T-helper 1 cell (primary cell): ENCODE measurements around the gene DCAF4.
"Not testable (repeated sequence)": the region's sequence is repeated elsewhere in the genome, so short reads cannot be mapped to it uniquely, and the experiment has no call there.

ENCODE experiments used
- DNase-seq, 5 donors: peaks; one replicate each; pipeline ENCODE4 v3.0.0-alpha.2; 2012 to 2020

The DCAF4 gene

DNA sequence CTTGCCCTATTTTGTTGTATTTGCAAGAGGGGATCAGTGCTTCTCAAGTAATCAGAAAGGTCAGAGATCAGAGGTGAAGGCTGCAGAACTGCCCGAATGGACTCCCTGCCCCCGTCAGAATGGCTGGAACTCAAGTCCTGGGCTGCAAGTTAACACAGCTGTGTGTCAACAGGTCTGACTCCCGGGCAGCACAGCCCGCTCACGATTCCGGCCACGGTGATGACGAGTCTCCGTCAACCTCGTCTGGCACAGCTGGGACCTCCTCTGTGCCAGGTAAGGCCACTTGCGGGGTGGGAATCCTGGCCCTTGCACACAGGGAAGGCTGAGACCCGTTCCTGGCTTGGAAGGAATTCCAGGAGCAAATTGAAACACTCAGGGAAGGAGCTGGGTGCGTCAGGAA lies 13.4 kb downstream of the DCAF4 start:
- DNase-seq: no peak

DNA sequence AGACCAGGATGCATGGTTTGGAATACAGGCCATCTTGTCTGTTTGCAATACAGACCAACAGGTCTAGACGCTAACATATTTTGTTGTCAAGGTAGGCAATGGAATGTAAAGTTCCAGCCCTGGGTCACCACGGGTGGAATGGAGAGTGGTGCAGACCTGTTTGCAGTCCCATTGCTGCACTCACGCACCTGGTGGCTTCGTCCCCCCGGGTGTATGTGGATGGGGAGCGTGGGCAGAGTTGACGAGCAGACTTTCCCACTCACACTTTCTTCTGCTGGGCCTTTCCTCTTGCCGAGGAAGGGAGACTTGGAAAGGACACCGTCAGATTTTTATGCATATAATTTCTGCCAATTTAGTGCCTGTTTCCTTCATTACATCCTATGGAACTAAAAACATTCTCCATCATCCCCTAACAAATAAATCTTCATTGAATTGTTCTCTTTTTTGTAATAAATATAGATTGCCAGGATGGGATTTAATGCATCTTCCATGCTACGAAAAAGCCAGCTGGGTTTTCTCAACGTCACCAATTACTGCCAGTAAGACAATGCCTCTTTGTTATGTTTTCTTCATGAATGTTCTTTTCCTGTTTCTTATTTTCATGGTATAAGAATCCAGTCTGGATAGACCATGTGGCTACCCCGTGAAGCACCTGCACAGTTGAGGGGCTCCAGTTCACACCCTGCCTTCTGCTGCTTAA lies 15.2 kb downstream of the DCAF4 start:
- no peak for DNase-seq

DNA sequence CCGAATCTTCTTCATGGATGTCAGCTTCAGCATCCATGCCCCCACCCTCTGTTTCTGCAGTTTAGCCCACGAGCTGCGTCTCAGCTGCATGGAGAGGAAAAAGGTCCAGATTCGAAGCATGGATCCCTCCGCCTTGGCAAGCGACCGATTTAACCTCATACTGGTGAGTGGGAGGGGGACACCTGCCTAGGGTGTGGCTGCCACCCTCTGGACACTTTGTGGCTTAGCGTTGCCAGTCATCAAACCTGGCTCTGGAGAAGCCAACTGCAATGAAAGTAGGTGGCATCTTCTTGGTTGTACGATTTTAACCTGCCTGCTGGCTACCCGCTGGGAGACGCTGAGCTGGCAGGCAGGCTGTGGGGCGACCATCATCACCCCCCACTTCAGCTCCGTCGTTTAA lies 16.7 kb downstream of the DCAF4 start:
- no peak for DNase-seq

DNA sequence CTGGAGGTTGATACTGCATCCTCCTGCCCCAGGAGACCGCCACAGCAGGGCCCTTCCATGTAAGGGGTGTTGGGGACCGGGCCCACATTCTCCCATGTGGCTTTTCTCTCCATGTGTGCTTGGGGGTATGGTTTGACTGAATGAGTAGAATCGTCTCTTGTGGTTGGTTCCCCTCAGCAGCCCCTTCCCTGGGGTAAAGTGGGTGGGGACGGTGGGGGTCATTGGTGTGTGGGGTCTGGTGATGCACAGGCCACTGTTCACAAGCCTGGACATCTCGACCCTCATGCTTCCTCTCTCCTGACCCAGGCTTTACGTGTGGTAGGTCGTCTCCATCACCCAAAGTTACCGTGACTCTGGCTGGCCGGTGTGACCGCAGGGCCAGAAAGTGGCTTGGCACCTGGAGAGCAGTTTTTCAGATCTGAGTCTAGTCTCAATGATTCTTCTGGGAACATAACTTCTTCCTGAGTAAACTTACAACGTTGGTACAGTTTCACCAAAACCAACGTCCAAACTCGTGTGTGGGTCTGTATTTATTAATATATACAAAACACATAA lies 17.7 kb downstream of the DCAF4 start:
- no peak for DNase-seq

DNA sequence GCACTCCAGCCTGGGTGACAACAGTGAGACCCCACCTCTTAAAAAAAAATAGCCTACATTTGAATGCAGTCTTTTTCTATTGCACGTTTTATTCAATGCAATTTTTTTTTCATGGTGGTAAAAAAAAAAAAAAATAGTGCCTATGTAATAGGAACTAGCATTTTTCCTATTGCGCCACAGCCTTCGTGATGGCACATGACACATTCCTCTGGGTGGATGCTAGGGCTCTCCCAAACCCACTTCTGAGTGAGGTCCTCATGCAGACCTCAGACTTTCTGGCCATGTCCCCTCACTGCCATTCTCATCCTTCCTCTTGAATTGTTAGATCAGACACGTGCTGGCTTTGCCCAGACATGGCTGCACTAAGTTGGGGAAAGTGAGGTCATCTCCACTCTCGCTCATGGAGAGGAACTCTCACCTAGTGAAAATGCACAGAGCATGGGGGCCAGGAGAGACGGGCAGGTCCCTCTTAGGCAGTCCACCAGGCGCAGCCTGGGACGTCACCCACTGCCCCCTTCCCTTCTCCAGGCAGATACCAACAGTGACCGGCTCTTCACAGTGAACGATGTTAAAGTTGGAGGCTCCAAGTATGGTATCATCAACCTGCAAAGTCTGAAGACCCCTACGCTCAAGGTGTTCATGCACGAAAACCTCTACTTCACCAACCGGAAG lies 19.2 kb downstream of the DCAF4 start:
- no peak for DNase-seq

DNA sequence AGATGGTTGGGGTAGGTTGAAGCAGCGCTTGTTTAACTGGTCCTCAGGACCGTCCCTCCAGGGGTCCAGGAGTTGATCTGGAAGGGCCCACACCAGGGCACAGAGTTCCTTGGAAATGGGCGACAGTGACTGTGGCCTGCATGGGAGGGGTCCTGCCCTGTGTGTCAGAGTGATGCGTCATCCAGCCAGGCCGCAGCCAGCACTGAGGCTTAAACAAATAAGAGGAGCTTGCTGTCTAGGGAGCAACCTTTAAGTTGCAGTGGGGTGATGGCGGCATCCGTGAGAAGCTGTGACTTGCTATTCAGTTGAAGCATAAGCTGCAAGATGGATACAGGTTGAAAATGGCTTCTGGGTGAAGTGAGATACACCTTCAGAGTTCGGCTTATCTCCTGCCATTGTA lies 20.2 kb downstream of the DCAF4 start:
- no peak for DNase-seq

DNA sequence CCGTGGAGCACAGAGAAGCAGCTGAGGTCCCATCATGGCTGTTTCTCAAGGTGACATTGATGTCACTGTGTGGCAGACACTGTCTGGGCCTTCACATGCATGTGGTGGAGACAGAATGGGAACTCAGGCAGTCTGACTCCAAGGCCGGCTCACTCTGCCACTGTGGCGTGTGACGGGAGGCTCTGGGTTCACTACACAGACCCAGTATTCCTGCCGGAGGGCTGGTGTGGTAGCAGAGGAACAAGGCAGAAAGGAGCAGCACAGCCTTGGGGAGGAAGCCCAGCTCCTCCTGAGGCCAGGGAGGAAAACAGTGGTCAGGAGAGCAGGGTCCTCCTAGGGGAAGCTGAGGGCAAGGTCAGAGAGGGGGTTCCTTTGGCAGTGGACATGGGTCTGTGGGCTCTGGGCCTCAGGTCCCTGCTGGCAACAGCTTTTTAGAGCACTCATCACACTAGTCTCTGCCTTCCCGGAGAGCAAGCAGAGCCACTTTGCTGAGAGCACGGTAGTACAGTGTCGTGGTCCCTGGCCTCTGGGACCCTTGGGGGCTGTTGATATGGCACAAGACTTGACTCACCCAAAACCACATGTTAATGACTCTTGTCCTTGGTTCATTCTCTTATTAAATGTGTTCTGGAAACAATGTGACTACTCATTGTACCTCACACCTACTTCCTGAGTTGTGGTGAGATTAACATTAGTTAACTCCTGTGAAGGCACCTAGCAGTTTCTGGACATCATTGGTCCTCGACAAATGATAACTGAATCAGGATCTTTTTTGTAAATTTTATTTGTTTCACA lies 21.3 kb downstream of the DCAF4 start:
- DNase-seq: no peak

DNA sequence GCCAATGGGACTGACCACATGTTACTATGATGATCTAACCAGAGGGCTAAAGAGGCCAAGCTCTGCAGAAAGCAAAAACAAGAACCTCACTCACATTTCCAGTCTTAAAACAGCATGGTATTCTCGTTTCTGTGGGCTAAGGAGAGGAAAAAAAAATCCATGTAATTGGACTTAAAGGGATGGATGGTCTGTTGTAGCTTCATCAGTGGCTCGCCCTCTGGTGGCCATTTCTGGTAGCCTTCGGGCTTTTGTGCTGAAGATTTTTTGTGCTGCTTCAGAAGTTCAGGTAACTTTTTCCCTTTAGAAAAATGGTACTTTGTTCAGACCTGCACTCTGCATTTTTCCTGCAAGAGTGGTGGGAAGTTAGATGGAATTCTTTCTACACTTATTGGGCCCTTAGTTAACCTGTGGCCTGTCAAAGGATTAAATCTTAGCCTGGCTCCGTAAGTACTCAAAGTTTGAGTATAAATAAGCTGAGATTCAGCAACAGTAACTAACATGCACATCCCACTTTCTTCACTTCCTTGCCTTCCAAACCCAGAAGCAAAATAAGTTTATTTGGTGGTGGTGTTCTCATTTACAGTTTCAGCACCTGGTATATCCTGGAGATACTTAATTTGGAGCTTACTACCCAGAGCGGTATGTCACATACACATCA lies 22.3 kb downstream of the DCAF4 start:
- peak; percentile 24 to 53 (median 36) for DNase-seq

DNA sequence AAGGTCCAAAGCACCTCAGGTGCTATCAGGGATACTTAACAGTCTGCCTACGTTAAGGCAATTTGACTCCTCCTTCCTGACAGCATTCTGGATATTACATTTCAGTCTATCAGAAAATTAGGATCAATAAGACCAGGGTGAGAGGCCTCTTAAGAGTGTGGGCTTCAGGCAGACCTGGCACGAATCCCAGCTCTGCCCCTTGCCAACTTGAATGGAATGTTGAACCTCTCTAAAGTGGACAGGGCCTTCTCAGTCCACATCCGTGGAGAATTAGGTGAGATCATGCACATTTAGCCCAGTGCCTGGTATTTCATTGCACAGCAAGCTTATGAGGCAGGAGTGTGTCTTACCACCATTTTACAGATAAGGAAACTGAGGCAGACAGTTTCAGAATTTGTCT lies 25.9 kb downstream of the DCAF4 start:
- DNase-seq: no peak

DNA sequence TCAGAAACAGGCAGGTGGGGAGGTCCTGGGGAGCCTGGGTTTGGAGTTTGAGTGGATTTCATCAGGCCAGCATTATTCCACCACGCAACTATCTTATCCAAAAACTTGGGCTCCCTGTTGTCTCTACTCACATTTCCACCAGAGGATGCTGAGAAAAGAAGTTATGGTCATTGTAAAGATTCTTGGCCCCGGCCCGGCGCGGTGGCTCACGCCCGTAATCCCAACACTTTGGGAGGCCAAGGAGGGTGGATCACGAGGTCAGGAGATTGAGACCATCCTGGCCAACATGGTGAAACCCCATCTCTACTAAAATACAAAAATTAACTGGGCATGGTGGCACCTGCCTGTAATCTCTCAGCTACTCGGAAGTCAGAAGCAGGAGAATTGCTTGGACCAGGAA lies 30.5 kb downstream of the DCAF4 start:
- not testable (repeated sequence) for DNase-seq

DNA sequence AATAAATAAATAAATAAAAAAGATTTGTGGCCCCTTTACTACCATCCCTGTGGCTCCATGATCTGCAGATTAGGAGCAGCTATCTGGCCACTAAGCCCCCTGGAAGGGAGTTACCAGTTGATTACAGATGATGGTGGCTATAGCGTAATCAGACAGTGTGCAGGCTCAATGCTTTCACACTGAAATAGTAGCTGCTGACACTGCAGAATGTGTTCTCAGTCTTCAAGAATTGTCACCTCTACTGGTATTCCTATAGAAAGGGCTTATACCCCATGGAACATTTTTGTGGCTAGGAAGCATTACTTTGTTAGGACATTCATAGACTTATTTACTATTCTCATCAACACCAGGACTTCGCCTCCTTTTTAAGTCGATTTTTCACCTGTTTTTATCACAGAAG lies 30.9 kb downstream of the DCAF4 start:
- no peak for DNase-seq

DNA sequence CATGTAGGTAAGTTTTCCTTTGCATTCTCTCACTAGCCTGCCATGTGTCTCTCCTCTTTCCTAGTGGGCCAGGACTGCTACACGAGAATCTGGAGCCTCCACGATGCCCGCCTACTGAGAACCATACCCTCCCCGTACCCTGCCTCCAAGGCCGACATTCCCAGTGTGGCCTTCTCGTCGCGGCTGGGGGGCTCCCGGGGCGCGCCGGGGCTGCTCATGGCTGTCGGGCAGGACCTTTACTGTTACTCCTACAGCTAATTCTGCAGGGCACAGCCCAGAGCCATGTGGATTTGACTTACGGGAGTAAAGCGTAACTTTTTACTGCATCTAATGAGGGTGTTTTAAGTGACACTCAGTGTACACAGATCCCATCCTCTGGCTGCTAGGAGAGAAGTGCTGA lies 32.3 kb downstream of the DCAF4 start:
- DNase-seq: no peak

DNA sequence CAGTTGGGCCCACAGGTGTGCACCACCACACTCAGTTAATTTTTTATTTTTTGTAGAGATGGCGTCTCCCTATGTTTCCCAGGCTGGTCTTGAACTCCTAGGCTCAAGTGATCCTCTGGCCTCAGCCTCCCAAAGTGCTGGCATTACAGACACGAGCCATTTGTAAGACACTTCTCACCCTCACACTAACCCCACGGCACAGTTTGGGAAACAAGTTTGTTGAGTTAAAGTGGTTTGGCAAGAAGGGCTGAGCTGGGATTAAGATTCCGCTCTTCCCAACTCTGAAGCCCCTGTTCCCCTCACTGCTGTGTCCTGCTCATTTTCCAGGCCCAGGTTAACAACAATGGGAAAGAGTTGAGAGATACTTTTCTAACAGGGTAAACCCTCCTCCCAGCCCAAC lies 34.8 kb downstream of the DCAF4 start:
- DNase-seq: not testable (repeated sequence)

DNA sequence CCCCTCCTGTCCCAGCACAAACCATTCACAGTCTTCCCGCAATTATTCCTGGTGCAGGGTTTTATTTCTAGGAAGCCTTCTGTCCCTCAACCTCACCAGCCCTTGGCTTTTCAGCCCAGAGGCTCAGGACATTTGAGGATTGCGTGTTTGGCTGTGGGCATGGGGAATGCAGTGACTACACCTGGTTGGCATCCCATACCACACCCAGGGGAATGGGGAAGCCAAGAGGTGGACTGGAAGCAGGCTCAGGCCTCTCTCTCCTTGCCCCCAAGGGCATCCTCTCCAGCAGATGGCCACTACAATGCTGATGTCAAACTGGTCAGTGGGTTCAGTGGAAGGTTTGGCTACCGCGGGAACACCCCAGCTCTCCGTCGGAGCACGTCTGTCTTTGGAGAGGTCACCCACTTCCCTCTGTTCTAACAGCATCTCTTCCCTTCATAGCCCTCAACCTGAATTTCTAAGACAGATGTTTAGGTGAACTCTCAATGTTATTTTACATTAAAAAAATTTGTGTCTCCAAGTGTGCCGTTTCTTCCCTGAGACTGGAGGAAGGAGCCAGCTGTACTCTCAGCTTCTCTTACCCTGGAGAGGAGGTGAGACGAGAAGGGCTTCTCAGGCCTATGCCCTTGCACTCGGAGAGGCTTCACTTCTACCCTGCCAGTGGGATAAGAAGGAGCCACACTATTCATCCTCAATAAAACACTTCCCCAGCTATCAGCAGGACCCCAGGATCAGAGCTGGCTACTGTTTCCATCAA lies 35.5 kb downstream of the DCAF4 start:
- DNase-seq: no peak

DNA sequence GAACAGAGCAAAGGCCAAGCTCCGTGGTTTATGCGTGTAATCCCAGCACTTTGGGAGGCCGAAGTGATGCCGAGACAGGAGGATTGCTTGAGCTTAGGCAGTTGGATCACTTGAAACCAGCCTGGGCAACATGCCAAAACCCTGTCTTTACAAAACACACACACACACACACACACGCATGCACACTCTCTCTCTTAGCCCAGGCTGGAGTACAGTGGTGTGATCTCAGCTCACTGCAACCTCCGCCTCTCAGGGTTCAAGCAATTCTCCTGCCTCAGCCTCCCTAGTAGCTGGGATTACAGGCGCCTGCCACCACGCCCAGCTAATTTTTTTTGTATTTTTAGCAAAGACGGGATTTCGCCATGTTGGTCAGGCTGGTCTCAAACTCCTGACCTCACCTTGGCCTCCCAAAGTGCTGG lies 36.1 kb downstream of the DCAF4 start:
- DNase-seq: not testable (repeated sequence)

DNA sequence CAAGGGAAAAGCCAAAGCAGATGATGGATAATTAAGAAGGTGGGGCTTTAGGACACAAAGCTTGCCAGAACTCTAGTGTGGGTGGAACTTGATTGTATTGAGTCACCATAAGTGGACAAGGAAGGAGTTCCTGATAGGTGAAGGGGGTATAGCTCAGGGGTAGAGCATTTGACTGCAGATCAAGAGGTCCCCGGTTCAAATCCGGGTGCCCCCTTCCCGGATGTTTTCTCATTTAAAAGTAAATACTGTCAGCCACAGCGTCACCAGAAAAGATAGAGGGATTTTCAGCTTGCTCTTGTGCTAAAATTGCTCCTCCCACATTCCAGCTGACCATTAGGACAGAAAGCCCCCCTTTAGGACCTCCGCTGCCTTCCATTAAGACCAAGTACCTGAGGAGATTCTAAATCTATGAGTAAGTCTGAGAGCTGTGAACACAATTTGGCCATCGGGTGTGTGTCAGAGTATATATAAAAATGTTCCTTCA lies 36.6 kb downstream of the DCAF4 start:
- no peak for DNase-seq

DNA sequence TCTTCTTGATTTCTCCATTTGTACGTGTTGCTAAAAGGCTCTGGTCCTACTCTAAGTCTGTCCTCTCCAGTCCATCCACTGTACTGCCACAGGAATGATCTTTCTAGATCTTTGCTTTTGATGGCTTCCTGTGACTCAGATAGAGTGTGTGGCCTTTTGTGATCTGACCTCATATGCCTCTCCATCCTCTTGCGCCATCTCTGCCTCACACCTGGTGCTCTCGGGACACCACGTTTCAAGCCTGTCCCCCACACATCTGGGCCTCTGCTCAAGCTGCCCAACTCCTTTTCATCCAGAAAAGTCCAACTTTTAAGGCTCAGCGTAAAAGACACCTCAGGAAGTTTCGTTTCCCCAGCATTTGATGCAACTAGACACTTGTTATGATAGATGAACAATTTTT lies 39.0 kb downstream of the DCAF4 start:
- peak in 1 of 5 donors; percentile 25 for DNase-seq

DNA sequence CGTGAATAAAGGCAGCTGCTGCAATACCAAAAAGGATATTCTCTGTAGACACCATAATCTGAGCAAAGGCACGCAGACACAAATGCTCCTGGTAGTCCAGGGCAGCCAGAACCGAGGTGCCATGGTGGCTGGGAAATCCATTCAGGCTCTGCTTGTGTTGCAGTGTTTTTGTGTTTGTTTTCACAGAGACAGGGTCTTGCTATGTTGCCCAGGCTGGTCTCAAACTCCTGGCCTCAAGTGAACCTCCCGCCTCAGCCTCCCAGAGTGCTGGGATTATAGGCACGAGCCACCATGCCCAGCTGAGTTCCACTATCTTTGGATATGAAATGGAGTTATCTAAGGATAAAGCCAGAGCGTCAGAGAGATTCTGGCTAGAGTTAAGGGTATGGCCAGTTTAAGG lies 39.8 kb downstream of the DCAF4 start:
- DNase-seq: no peak

DNA sequence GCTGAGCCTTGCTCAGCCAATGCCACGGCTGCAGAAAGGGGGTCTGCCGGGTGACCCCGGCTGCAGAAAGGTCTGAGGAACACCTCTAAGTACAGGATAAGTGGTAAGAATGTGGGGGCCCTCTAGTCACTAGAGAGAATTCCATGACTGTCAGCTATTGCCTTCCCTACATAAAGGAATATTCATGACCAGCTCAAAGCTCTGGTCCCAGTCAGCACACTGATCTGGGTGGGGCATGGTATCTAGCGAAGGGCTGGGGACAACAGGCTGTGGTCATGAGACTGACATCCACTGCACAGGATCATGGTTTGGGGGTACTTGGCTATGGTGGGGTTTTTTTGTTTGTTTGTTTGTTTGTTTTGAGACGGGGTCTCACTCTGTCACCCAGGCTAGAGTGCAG lies 42.1 kb downstream of the DCAF4 start:
- no peak for DNase-seq

DNA sequence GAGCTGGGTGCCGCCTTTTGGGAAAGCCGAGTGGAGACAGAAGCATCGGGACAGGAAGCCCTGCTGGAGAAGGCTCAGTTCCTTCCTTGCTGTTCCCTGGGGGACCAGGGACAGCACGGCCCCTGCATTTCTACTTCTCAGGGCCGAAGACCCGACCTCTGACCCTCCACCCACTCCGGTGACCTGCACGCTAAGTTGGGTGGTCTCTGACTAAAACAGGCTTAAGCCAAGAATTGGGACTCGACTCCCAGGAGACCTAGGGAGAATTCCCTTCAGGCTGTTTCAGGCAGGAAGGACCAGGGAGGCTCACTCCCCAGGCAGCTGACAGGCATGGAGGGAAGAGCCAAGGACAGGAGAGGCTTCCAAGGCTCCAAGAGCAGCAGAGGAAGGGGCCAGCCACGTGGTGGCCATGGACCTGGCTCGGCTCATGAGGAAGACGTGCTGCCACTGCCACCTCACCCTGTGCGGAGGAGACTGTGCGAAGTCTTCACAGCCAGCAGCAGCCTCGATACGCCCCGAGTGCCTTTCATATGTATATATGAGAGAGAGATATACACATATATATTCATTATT lies 43.9 kb downstream of the DCAF4 start:
- no peak for DNase-seq

DNA sequence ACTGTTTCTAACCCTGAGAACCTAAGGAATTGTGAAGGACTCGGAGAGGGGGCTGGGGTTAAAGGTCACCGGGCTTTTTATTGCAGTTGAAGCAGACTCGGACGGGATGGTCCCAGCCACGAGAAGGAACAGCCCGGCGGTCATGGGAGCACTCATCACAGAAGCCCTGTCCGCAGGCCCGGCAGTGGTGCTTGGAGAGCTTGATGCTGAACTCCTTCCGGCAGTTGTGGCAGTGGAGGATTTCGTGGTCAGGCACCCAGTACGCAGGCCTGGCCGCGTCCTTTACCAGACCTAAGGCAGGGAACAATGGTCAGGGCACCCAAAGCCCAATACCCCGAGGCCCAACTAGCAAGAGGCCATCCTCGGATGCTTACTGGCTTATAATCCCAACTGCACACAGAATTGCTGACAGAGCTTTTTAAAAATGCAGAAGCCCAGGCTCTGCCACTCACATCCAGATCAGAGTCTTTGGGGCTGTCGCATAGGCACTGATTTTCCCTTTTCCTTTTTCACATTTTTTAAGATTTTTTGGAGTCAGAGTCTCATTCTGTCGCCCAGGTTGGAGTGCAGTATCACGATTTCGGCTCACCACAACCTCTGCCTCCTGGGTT lies 44.7 kb downstream of the DCAF4 start:
- DNase-seq: no peak
